K562 (cell line): ENCODE data around the gene LRRC49. TPM values are rescaled to one million over a fixed set of nuclear protein-coding genes. Genes with fewer than 3 reads are reported as not detected.

ENCODE experiments used
- ATAC-seq: fragments of 200-7000 bp; cut with Tn5 transposase; 3 replicates; pipeline ENCODE4 v1.9.1; 2020; ENCODE audit warnings: moderate library complexity
- BruUV-seq: library from RNA; stranded (reverse); fragments of 400-500 nt; replicated peaks from 2 replicates; lab custom pipeline; 2021; lab: Mats Ljungman, UMichigan
- CTCF ChIA-PET: fragments of 300-600 bp; formaldehyde crosslinking; extraction: SDS; loops from one replicate; lab custom pipeline; 2021; ENCODE audit warnings: low intra/inter-chr PET ratio; lab: Yijun Ruan, JAX
- POLR2A ChIA-PET: fragments of 300-600, 350-650 bp; sonication (Branson Sonifier 250); formaldehyde crosslinking; extraction: SDS; loops from one replicate; lab custom pipeline; 2021; ENCODE audit warnings: antibody characterized with exemption, inconsistent platforms; lab: Yijun Ruan, JAX
- DNase-seq, 4 experiments: peaks; one replicate each; pipeline versions ENCODE4 v3.0.0 to v3.0.0-alpha.2; 2011 to 2018; ENCODE audit warnings: low spot score in 3 of 4, mixed read lengths in 3 of 4; ENCODE audit errors: extremely low read depth in 1 of 4
- FAIRE-seq: peaks from 2 replicates; lab custom pipeline; 2011; peaks lifted over from hg19 to GRCh38; lab: Jason Lieb, UNC
- H2AFZ ChIP-seq: 2 replicates; pipeline ENCODE4 v1.6.0; 2011; ENCODE audit warnings: low read depth, low read length, control low read depth, inconsistent platforms
- H3K27ac ChIP-seq: fragments of 200-600 bp; 3 replicates; pipeline ENCODE4 v1.8.0; 2011; ENCODE audit warnings: low read depth, mild to moderate bottlenecking, control low read depth, inconsistent platforms, low read length, moderate library complexity, mixed read lengths; ENCODE audit errors: extremely low read depth
- H3K27me3 ChIP-seq, 2 experiments: fragments of 300-600 bp in 1 of 2; 2 replicates in 1 of 2; 3 replicates in 1 of 2; pipeline versions ENCODE4 v1.6.0 to v1.8.0; 2011; ENCODE audit warnings: inconsistent platforms in 2 of 2, low read length in 2 of 2, mild to moderate bottlenecking in 1 of 2, mixed read lengths in 1 of 2, moderate library complexity in 1 of 2; ENCODE audit not compliant: control insufficient read depth in 2 of 2, insufficient read depth in 2 of 2
- H3K36me3 ChIP-seq: fragments of 300-600 bp; 3 replicates; pipeline ENCODE4 v1.8.0; 2011; ENCODE audit warnings: mild to moderate bottlenecking, low read length, inconsistent platforms; ENCODE audit not compliant: control insufficient read depth, insufficient read depth
- H3K4me1 ChIP-seq, 2 experiments: fragments of 200-600 bp in 1 of 2; replicated peaks in 1 of 2; 2 replicates in 1 of 2; 3 replicates in 1 of 2; pipeline versions ENCODE4 v1.5.1 to v1.8.0; 2011; ENCODE audit warnings: inconsistent platforms in 2 of 2, low read length in 2 of 2, mild to moderate bottlenecking in 1 of 2, mixed read lengths in 1 of 2, moderate library complexity in 1 of 2; ENCODE audit not compliant: control insufficient read depth in 2 of 2, insufficient read depth in 2 of 2
- H3K4me2 ChIP-seq: 2 replicates; pipeline ENCODE4 v1.6.1; 2011; ENCODE audit warnings: low read length, control low read depth, inconsistent platforms, mixed read lengths; ENCODE audit not compliant: insufficient read depth
- H3K4me3 ChIP-seq: fragments of 200-600 bp; sonication (generic), shearing (Covaris generic); 2 replicates; pipeline ENCODE4 v1.5.1; 2016; ENCODE audit warnings: control low read depth, inconsistent platforms
- H3K79me2 ChIP-seq: fragments of 200-600 bp; 3 replicates; pipeline ENCODE4 v1.8.0; 2011; ENCODE audit warnings: low read length, inconsistent platforms; ENCODE audit not compliant: control insufficient read depth, insufficient read depth
- H3K9ac ChIP-seq, 2 experiments: 2 replicates each; pipeline versions ENCODE4 v1.6.0 to v1.6.1; 2011; ENCODE audit warnings: low read depth in 2 of 2, low read length in 2 of 2, control low read depth in 1 of 2, inconsistent platforms in 1 of 2, mild to moderate bottlenecking in 1 of 2, mixed read lengths in 1 of 2; ENCODE audit not compliant: insufficient read depth in 1 of 2
- H3K9me1 ChIP-seq: one replicate; pipeline ENCODE4 v1.6.0; 2011; ENCODE audit warnings: inconsistent platforms, mild to moderate bottlenecking, low read length, moderate library complexity; ENCODE audit not compliant: control insufficient read depth, insufficient read depth
- H3K9me3 ChIP-seq: replicated peaks from 2 replicates; pipeline ENCODE4 v1.5.1; 2011; ENCODE audit warnings: low read depth, low read length, inconsistent platforms; ENCODE audit not compliant: control insufficient read depth, insufficient read depth
- H4K20me1 ChIP-seq: replicated peaks from 2 replicates; pipeline ENCODE4 v1.6.1; 2011; ENCODE audit warnings: low read length, inconsistent platforms, mixed read lengths; ENCODE audit not compliant: control insufficient read depth, insufficient read depth
- BCOR ChIP-seq: fragments of 450-650 bp; IDR thresholded peaks from 2 replicates; pipeline ENCODE4 v1.6.1; 2016
- GTF2A2 ChIP-seq: IDR thresholded peaks from 2 replicates; pipeline ENCODE4 v1.6.1; 2016; ENCODE audit warnings: mild to moderate bottlenecking, missing genetic modification characterization, missing compliant biosample characterization
- NR1H2 ChIP-seq: sonication (generic); formaldehyde crosslinking; IDR thresholded peaks from 2 replicates; pipeline ENCODE4 v1.4.0; 2020; ENCODE audit warnings: mild to moderate bottlenecking, missing genetic modification reagents
- RBM34 ChIP-seq: fragments of 200-400 bp; formaldehyde crosslinking; IDR thresholded peaks from 2 replicates; pipeline ENCODE4 v1.6.1; 2018; ENCODE audit warnings: low read length, borderline replicate concordance; ENCODE audit not compliant: insufficient read depth
- SAFB2 ChIP-seq: fragments of 200-400 bp; formaldehyde crosslinking; IDR thresholded peaks from 2 replicates; pipeline ENCODE4 v1.6.1; 2018; ENCODE audit warnings: borderline replicate concordance, low read length, low read depth, moderate library complexity; ENCODE audit not compliant: severe bottlenecking
- SMARCB1 ChIP-seq: IDR thresholded peaks from 2 replicates; pipeline ENCODE4 v1.6.1; 2011; ENCODE audit warnings: improper control_type of control experiment, low read depth; ENCODE audit not compliant: insufficient read length
- SNRNP70 ChIP-seq: fragments of 200-400 bp; formaldehyde crosslinking; optimal IDR thresholded peaks from 2 replicates; pipeline ENCODE3; 2017; ENCODE audit warnings: low read depth, low read length
- TAF1 ChIP-seq: IDR thresholded peaks from 2 replicates; pipeline ENCODE4 v1.6.1; 2011; ENCODE audit warnings: mild to moderate bottlenecking, low read length, moderate library complexity; ENCODE audit not compliant: insufficient read depth, control insufficient read depth, severe bottlenecking; ENCODE audit errors: extremely low read depth
- TBL1XR1 ChIP-seq, 2 experiments: IDR thresholded peaks; 2 replicates each; pipeline ENCODE4 v1.6.1; 2012; ENCODE audit warnings: improper control_type of control experiment in 2 of 2, low read length in 2 of 2, mild to moderate bottlenecking in 1 of 2
- ZBTB8A ChIP-seq: fragments of 450-650 bp; IDR thresholded peaks from 2 replicates; pipeline ENCODE4 v1.6.1; 2018; ENCODE audit warnings: mild to moderate bottlenecking, moderate library complexity; ENCODE audit not compliant: partially characterized antibody
- ZNF75A ChIP-seq: fragments of 450-650 bp; formaldehyde crosslinking; IDR thresholded peaks from 2 replicates; pipeline ENCODE4 v1.4.0; 2020; ENCODE audit warnings: mild to moderate bottlenecking
- WGBS: fragments of 100-300 bp; shearing (Covaris generic); methylation state at CpG from one replicate; pipeline ENCODE4 v1.1.6; 2016; ENCODE audit warnings: low coverage, mixed read lengths; ENCODE audit not compliant: insufficient coverage; ENCODE audit errors: missing lambda C conversion rate; 5-methylcytosine and 5-hydroxymethylcytosine counted together
- in situ Hi-C: fragments of 300-500 bp; cut with MboI; formaldehyde crosslinking; loops from 4 replicates; pipeline ENCODE4 v1.15.0; 2018; ENCODE audit warnings: inconsistent platforms, mixed read lengths
- intact Hi-C: fragments of 100-400 bp; cut with micrococcal nuclease; formaldehyde crosslinking; loops from 2 replicates; pipeline ENCODE4 v1.14.2; 2022
- polyA plus RNA-seq, 8 experiments: library from polyadenylated mRNA; depleted of rRNA in 4 of 8; stranded (reverse) in 5 of 8; unstranded in 3 of 8; fragments of >200 nt; fragmentation: Nextera tagmentation in 2 of 8; fragmentation: Illumina TruSeq in 1 of 8; extraction: Ambion mirVana in 2 of 8; extraction: Trizol in 1 of 8; gene quantifications; 2 replicates each; pipeline versions ENCODE4 v1.2.1 to v1.2.3, GENCODE V29; 2011 to 2014; ENCODE audit warnings: inconsistent platforms in 1 of 8, missing spikeins in 1 of 8
- total RNA-seq, 7 experiments: library from RNA; depleted of rRNA in 6 of 7; stranded (reverse); fragments of >200 nt in 6 of 7; fragmentation: Illumina TruSeq in 2 of 7; extraction: Trizol in 2 of 7; gene quantifications; 2 replicates each; pipeline versions ENCODE4 v1.2.1 to v1.2.3, GENCODE V29; 2011 to 2021; ENCODE audit warnings: low replicate concordance in 1 of 7
- TF ChIP-seq, protein P1 (sequence below), 2 experiments: IDR thresholded peaks; 2 replicates each; pipeline ENCODE4 v1.6.1; 2012; ENCODE audit warnings: improper control_type of control experiment in 2 of 2, low read depth in 2 of 2, low read length in 2 of 2, borderline replicate concordance in 1 of 2
- TF ChIP-seq, protein P2 (sequence below): fragments of 250-450 bp; sonication (Bioruptor Pico); IDR thresholded peaks from 2 replicates; pipeline ENCODE4 v1.8.0; 2021; ENCODE audit warnings: mild to moderate bottlenecking, moderate library complexity
- TF ChIP-seq, protein P3 (sequence below): fragments of 150-350 bp; conservative IDR thresholded peaks from 2 replicates; pipeline ENCODE4 v1.6.1; 2014; ENCODE audit warnings: low read length

Gene LRRC49
- total and polyA plus RNA-seq, 9 of the 15 experiments (the other 6 are each of a cell fraction or from before 2014, with no cell fraction given): 0.32 TPM; not detected in 8

DNA sequence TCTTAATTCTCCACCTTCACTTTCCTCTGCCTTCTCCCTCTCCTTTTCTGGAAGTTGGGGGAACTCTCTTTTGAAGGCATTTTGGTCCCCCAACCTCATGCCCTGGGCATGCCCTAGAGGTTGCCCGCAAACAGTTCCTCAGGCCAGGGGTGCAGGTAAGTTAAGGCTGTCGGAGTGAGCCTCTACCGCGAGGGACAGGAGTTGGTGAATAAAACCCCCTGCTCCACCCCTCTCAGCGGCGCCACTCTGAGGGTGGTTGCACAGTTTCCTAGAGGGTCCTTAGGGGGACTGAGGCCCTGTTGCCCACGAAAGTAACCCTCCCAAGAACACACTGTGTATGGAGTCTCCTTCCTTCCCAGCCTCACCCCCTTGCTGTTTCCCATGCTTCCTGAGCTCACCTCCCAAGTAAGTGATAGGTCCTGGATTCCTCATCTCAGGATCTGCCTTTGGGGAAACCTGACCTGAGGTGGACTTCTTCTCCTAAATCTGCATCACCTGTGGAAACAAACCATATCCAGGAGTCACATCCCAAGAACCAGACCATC is 199.5 kb downstream of the LRRC49 start:
- 2% methylated on average over 7 of the region's 7 CpGs for WGBS
- FAIRE-seq: no peak
- Histone ChIP-seq H3K4me1 (no peaks in the 10 kb centered on the region), H3K4me2 (no peak overlapping the region), H3K27me3 (no peaks in the 10 kb centered on the region), H2AFZ (no peak overlapping the region), H3K9ac (no peak overlapping the region), H4K20me1 (no peaks in the 10 kb centered on the region), H3K9me1 (no peaks in the 10 kb centered on the region), H3K79me2 (no peaks in the 10 kb centered on the region), H3K27ac (no peak overlapping the region), H3K36me3 (no peaks in the 10 kb centered on the region), H3K9me3 (no peaks in the 10 kb centered on the region), H3K4me3 (no peak overlapping the region)
- CTCF ChIA-PET: no interaction called here
- ATAC-seq: no peak
- BruUV-seq: no TSS peak
- POLR2A ChIA-PET: no interaction called here
- no peak for DNase-seq
- in situ Hi-C loops (no loop called here), intact Hi-C loops (no loop called here)
- TF ChIP-seq, protein P1, sequence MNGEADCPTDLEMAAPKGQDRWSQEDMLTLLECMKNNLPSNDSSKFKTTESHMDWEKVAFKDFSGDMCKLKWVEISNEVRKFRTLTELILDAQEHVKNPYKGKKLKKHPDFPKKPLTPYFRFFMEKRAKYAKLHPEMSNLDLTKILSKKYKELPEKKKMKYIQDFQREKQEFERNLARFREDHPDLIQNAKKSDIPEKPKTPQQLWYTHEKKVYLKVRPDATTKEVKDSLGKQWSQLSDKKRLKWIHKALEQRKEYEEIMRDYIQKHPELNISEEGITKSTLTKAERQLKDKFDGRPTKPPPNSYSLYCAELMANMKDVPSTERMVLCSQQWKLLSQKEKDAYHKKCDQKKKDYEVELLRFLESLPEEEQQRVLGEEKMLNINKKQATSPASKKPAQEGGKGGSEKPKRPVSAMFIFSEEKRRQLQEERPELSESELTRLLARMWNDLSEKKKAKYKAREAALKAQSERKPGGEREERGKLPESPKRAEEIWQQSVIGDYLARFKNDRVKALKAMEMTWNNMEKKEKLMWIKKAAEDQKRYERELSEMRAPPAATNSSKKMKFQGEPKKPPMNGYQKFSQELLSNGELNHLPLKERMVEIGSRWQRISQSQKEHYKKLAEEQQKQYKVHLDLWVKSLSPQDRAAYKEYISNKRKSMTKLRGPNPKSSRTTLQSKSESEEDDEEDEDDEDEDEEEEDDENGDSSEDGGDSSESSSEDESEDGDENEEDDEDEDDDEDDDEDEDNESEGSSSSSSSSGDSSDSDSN (IDR thresholded peaks at IDR 0.05; ENCODE audit: borderline replicate concordance in 1 of 2, low read depth in 2 of 2, low read length in 2 of 2): no peak
- TF ChIP-seq SNRNP70: no peak
- TF ChIP-seq ZNF75A (CRISPR knock-in tag): no peak
- TF ChIP-seq GTF2A2 (tag): no peak
- TF ChIP-seq NR1H2 (CRISPR knock-in tag): no peak
- no peak for TF ChIP-seq SAFB2
- TF ChIP-seq SMARCB1: no peak
- TF ChIP-seq, protein P2, sequence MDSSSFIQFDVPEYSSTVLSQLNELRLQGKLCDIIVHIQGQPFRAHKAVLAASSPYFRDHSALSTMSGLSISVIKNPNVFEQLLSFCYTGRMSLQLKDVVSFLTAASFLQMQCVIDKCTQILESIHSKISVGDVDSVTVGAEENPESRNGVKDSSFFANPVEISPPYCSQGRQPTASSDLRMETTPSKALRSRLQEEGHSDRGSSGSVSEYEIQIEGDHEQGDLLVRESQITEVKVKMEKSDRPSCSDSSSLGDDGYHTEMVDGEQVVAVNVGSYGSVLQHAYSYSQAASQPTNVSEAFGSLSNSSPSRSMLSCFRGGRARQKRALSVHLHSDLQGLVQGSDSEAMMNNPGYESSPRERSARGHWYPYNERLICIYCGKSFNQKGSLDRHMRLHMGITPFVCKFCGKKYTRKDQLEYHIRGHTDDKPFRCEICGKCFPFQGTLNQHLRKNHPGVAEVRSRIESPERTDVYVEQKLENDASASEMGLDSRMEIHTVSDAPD: no peak
- TF ChIP-seq, protein P3, sequence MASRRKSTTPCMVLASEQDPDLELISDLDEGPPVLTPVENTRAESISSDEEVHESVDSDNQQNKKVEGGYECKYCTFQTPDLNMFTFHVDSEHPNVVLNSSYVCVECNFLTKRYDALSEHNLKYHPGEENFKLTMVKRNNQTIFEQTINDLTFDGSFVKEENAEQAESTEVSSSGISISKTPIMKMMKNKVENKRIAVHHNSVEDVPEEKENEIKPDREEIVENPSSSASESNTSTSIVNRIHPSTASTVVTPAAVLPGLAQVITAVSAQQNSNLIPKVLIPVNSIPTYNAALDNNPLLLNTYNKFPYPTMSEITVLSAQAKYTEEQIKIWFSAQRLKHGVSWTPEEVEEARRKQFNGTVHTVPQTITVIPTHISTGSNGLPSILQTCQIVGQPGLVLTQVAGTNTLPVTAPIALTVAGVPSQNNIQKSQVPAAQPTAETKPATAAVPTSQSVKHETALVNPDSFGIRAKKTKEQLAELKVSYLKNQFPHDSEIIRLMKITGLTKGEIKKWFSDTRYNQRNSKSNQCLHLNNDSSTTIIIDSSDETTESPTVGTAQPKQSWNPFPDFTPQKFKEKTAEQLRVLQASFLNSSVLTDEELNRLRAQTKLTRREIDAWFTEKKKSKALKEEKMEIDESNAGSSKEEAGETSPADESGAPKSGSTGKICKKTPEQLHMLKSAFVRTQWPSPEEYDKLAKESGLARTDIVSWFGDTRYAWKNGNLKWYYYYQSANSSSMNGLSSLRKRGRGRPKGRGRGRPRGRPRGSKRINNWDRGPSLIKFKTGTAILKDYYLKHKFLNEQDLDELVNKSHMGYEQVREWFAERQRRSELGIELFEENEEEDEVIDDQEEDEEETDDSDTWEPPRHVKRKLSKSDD: no peak
- TF ChIP-seq TBL1XR1 (IDR thresholded peaks at IDR 0.05; ENCODE audit: low read length in 2 of 2): no peak
- TF ChIP-seq BCOR: no peak
- TF ChIP-seq RBM34: no peak
- TF ChIP-seq ZBTB8A: no peak
- TF ChIP-seq TAF1: no peak
